GM06990 (cell line): Measurements from ENCODE around the gene AIFM3.

Source experiments
- DNase-seq: peaks from one replicate; pipeline ENCODE4 v3.0.0-alpha.2; 2011; ENCODE audit not compliant: insufficient read length; ENCODE audit errors: extremely low read depth
- H3K27me3 ChIP-seq: replicated peaks from 2 replicates; pipeline ENCODE4 v1.6.0; 2011; ENCODE audit warnings: low read length; ENCODE audit not compliant: control insufficient read depth, insufficient read depth
- H3K36me3 ChIP-seq: 2 replicates; pipeline ENCODE4 v1.5.1; 2011; ENCODE audit warnings: low read length; ENCODE audit not compliant: control insufficient read depth, insufficient read depth
- H3K4me3 ChIP-seq: replicated peaks from 2 replicates; pipeline ENCODE4 v1.5.1; 2011; ENCODE audit warnings: low read depth, mild to moderate bottlenecking, control low read depth, low read length
- CTCF ChIP-seq: IDR thresholded peaks from 2 replicates; pipeline ENCODE4 v1.5.1; 2011; ENCODE audit warnings: low read length, control low read depth, mild to moderate bottlenecking, inconsistent platforms; ENCODE audit not compliant: insufficient read depth, poor library complexity, severe bottlenecking

The AIFM3 gene

DNA sequence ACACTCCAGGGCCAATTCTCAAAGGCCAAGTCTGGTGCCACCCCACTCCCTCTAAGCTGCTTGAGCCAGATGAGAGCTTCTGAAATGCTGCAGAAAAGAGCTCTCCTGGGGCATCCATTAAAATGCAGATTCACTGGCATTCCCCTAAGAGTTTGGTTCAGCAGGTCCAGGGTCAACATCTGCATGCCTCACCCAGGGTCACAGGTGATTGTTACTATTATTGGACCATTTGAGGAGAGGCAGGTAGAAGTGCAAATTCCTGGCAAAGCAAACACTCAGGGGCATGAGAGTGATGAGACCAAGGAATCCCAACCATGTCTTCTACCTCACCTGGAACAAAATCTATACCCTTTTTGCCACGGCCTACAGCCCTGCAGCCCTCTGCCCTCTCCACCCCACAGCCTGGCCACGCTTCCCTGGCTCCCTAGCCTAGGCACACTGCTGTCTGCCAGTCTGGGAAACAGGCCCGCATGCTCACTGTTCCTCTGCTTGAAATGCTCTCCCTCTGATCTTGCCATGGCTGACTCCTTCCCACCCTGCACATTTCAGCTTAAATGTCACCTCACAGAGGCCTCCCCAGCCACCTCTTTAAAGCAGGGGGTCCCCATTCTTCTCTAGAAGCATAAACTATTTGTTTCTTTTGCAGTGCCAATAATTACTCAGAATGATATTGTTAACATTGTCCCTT is 43.5 kb downstream of the AIFM3 start:
- no peak for TF ChIP-seq CTCF
- Histone ChIP-seq H3K27me3 (no peaks in the 10 kb centered on the region), H3K36me3 (no peaks in the 10 kb centered on the region), H3K4me3 (no peak overlapping the region)
- DNase-seq, result no peak

GRCh38 chr22:21012446-21013407 is 45.7 kb downstream of the AIFM3 start:
- H3K27me3 ChIP-seq, result no peaks in the 10 kb centered on the region; the same call in 1 of the 2 replicates
- TF ChIP-seq CTCF, result no peak

DNA sequence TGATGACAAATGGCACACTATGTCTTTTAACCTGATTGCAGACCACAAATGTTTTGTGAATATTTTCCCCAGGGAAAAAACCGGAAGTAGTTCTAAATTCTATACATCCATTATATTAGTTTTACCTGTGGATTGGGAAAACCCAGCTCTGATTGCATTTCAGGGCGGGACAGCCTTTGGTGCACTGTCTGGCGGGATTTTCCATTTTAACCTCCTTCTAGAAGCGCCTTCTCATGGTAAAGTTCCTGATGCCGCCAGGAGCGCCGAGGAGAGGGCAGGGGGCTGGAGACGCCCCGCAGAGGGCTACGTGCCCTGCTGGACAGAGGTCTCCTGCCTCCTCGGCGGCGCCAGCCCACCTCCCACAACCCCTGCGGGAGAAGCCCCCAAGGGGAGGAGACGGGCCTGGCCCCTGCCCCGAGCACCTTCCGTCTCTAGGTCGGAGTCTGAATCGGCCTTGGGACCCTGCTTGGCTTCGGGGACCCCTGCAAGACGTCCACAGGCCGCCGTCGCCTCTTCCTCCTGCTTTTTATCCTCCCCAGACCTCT is 46.7 kb downstream of the AIFM3 start:
- Histone ChIP-seq H3K4me3 (peak overlapping the region; percentile 56), H3K36me3 (no peaks in the 10 kb centered on the region), H3K27me3 (no peaks in the 10 kb centered on the region; the same call in 1 of the 2 replicates)
- no peak for DNase-seq
- TF ChIP-seq CTCF, result no peak

More at GRCh38 chr22:21012446-21013407, 45.7 kb downstream of the AIFM3 start:
- no peak overlapping the region for H3K4me3 ChIP-seq
- DNase-seq, result no peak
- H3K36me3 ChIP-seq, result no peaks in the 10 kb centered on the region

GRCh38 chr22:21014202-21014725 is 47.2 kb downstream of the AIFM3 start:
- no peak for TF ChIP-seq CTCF
- no peaks in the 10 kb centered on the region; the same call in 1 of the 2 replicates for H3K27me3 ChIP-seq
- H3K36me3 ChIP-seq, result no peaks in the 10 kb centered on the region
- DNase-seq, result peak; percentile 94
- H3K4me3 ChIP-seq, result peak overlapping the region; percentile 56

DNA sequence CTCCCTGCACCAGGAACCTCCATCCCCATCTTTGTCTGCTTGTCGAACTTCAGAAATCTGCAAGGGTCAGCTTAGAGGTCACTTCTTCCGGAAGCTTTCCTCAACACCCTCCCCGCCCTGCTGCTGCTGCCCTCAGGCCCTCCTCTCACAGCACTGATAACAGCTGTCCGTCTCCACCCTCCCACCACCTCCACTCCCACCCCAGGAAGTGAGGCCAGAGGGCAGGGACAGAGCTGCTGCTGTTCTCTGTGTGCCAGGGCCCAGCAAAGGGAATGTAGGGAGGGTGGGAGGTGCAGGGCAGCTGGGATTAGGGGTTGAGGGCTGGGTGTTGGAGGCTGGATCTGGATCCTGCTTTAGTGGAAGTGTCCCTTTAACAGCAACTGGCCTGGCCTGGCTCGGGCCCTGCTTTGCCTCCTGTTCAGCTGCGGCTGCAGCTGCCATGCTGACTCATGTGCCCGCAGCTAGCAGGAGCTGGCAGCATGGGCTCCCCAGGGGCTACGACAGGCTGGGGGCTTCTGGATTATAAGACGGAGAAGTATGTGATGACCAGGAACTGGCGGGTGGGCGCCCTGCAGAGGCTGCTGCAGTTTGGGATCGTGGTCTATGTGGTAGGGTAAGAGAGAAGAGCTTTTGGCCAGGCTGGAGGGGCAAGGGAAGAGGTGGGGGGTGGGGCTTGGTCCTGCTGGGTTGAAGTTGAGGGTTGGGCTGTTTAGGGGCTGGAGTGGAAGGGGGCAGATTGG is 47.8 kb downstream of the AIFM3 start, which contains the start of gene P2RX6:
Gene P2RX6, plus strand, starts transcription at position 440 of the 740 bp plus-strand sequence. Its CDS starts 10 bp downstream, at position 450.
- TF ChIP-seq CTCF, result no peak
- Histone ChIP-seq H3K36me3 (no peaks in the 10 kb centered on the region), H3K27me3 (no peaks in the 10 kb centered on the region; the same call in 1 of the 2 replicates), H3K4me3 (peak within 1 kb of the TSS; percentile 56)
- DNase-seq, result no peak
